ENCODE measurements around the gene MFF.

DNA sequence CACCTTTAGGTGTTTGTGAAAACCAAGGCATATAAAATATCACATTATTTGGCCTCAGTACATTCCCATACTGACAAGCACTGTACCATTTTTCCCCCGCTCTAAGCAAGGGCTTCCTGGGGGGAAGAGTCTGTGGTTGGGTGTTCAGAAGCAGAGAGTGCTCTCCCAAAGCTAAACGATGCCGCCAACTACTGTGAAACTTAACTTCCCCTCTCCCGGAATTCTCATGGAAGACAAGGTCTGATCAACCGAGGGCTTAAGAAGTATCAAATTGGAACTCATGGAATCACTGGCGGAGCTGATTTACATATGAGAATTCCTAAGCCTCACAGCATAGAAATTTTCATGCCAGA is 433 bp upstream of the MFF start:
- TF ChIP-seq, protein P1, sequence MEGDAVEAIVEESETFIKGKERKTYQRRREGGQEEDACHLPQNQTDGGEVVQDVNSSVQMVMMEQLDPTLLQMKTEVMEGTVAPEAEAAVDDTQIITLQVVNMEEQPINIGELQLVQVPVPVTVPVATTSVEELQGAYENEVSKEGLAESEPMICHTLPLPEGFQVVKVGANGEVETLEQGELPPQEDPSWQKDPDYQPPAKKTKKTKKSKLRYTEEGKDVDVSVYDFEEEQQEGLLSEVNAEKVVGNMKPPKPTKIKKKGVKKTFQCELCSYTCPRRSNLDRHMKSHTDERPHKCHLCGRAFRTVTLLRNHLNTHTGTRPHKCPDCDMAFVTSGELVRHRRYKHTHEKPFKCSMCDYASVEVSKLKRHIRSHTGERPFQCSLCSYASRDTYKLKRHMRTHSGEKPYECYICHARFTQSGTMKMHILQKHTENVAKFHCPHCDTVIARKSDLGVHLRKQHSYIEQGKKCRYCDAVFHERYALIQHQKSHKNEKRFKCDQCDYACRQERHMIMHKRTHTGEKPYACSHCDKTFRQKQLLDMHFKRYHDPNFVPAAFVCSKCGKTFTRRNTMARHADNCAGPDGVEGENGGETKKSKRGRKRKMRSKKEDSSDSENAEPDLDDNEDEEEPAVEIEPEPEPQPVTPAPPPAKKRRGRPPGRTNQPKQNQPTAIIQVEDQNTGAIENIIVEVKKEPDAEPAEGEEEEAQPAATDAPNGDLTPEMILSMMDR (IDR thresholded peaks at IDR 0.05; ENCODE audit: low read depth, low read length) = no peak
- no peak for TF ChIP-seq EZH2phosphoT487 (IDR thresholded peaks at IDR 0.05; ENCODE audit: low read depth)

Data from OCI-LY3 (cell line).